HepG2 (cell line): ENCODE results near the gene ENO2. TPM values are rescaled to one million over a fixed set of nuclear protein-coding genes. Genes with fewer than 3 reads are reported as not detected.
A peak's percentile ranks its signal among the peaks of the same experiment; 100 is the strongest.

Experiments
- BATF2 ChIP-seq: sonication (generic); formaldehyde crosslinking; IDR thresholded peaks from 2 replicates; pipeline ENCODE4 v1.8.0; 2022; ENCODE audit warnings: mild to moderate bottlenecking, missing genetic modification reagents, moderate library complexity
- CSRNP2 ChIP-seq: sonication (generic); formaldehyde crosslinking; conservative IDR thresholded peaks from 2 replicates; pipeline ENCODE4 v1.8.0; 2022; ENCODE audit warnings: low read depth, missing genetic modification reagents
- DMAP1 ChIP-seq: IDR thresholded peaks from 2 replicates; pipeline ENCODE4 v1.6.1; 2016
- DNMT3B ChIP-seq: conservative IDR thresholded peaks from 2 replicates; pipeline ENCODE4 v1.6.1; 2016; ENCODE audit warnings: missing biosample characterization, control low read depth
- FOXJ3 ChIP-seq: sonication (generic); formaldehyde crosslinking; IDR thresholded peaks from 2 replicates; pipeline ENCODE4 v1.4.0; 2020; ENCODE audit warnings: missing genetic modification reagents, mild to moderate bottlenecking, borderline replicate concordance
- FOXK2 ChIP-seq: fragments of 450-650 bp; IDR thresholded peaks from 2 replicates; pipeline ENCODE4 v1.6.1; 2016
- HOMEZ ChIP-seq: IDR thresholded peaks from 2 replicates; pipeline ENCODE4 v1.6.1; 2016; ENCODE audit warnings: low read depth
- KAT8 ChIP-seq: IDR thresholded peaks from 2 replicates; pipeline ENCODE4 v1.6.1; 2016; ENCODE audit warnings: missing genetic modification reagents, missing compliant biosample characterization
- KDM3A ChIP-seq: IDR thresholded peaks from 2 replicates; pipeline ENCODE4 v1.6.1; 2018; ENCODE audit warnings: low read depth, missing compliant biosample characterization
- KMT2A ChIP-seq: sonication (generic); formaldehyde crosslinking; IDR thresholded peaks from 2 replicates; pipeline ENCODE4 v1.4.0; 2020; ENCODE audit warnings: missing genetic modification reagents
- KMT2B ChIP-seq: IDR thresholded peaks from 2 replicates; pipeline ENCODE4 v1.6.1; 2016; ENCODE audit warnings: missing genetic modification reagents, missing compliant biosample characterization
- LRRFIP1 ChIP-seq: sonication (generic); formaldehyde crosslinking; conservative IDR thresholded peaks from 2 replicates; pipeline ENCODE4 v1.4.0; 2020; ENCODE audit warnings: missing genetic modification reagents
- MXD1 ChIP-seq: sonication (generic); formaldehyde crosslinking; IDR thresholded peaks from 2 replicates; pipeline ENCODE4 v1.4.0; 2020; ENCODE audit warnings: mild to moderate bottlenecking, missing genetic modification reagents
- NFYB ChIP-seq: sonication (generic); formaldehyde crosslinking; IDR thresholded peaks from 2 replicates; pipeline ENCODE4 v1.4.0; 2020; ENCODE audit warnings: missing genetic modification reagents
- PHF8 ChIP-seq: sonication (generic); formaldehyde crosslinking; IDR thresholded peaks from 2 replicates; pipeline ENCODE4 v1.5.0; 2020; ENCODE audit warnings: missing genetic modification reagents
- POGK ChIP-seq: sonication (generic); formaldehyde crosslinking; conservative IDR thresholded peaks from 2 replicates; pipeline ENCODE4 v1.8.0; 2022; ENCODE audit warnings: mild to moderate bottlenecking, moderate library complexity, missing genetic modification reagents
- ZNF343 ChIP-seq: sonication (generic); formaldehyde crosslinking; IDR thresholded peaks from 2 replicates; pipeline ENCODE4 v1.4.0; 2020; ENCODE audit warnings: mild to moderate bottlenecking, missing genetic modification reagents
- ZNF460 ChIP-seq: sonication (generic); formaldehyde crosslinking; IDR thresholded peaks from 2 replicates; pipeline ENCODE4 v1.5.1; 2020; ENCODE audit warnings: missing genetic modification reagents, mild to moderate bottlenecking, borderline replicate concordance
- ZNF619 ChIP-seq: sonication (generic); formaldehyde crosslinking; IDR thresholded peaks from 2 replicates; pipeline ENCODE4 v1.4.0; 2020; ENCODE audit warnings: mild to moderate bottlenecking, missing genetic modification reagents
- ZNF737 ChIP-seq: sonication (generic); formaldehyde crosslinking; IDR thresholded peaks from 2 replicates; pipeline ENCODE4 v1.5.0; 2020; ENCODE audit warnings: missing genetic modification reagents, mild to moderate bottlenecking, borderline replicate concordance
- polyA plus RNA-seq, 8 experiments: library from polyadenylated mRNA; depleted of rRNA in 3 of 8; stranded (reverse) in 7 of 8; unstranded in 1 of 8; fragments of >200 nt; fragmentation: Illumina TruSeq in 4 of 8; extraction: Trizol in 4 of 8; gene quantifications; 2 replicates each; pipeline versions ENCODE4 v1.2.1 to v1.2.3, GENCODE V29; 2011 to 2016; ENCODE audit warnings: low read depth in 4 of 8, missing spikeins in 1 of 8, mixed read lengths in 1 of 8; ENCODE audit not compliant: insufficient read depth in 1 of 8
- total RNA-seq, 5 experiments: library from RNA; depleted of rRNA; stranded (reverse); fragments of >200 nt; fragmentation: Illumina TruSeq; extraction: Trizol; gene quantifications; 2 replicates each; pipeline ENCODE4 v1.2.3, GENCODE V29; 2016; ENCODE audit warnings: low read depth in 1 of 5

The ENO2 gene
- total and polyA plus RNA-seq, 2 of the 13 experiments (the other 11 are each of a cell fraction or from before 2014, with no cell fraction given): 19.3 to 136 TPM

- no peak for TF ChIP-seq CSRNP2
- peak; percentile 11; the same call in 1 of the 2 replicates for TF ChIP-seq HOMEZ (CRISPR knock-in tag)
- TF ChIP-seq PHF8 (CRISPR knock-in tag): peak; percentile 53
- TF ChIP-seq ZNF619: peak; percentile 88; the same call in 1 of the 2 replicates
- 0 out of 2 replicates have a peak, but pooled peaks have one; percentile 37 for TF ChIP-seq ZNF737
- 0 out of 2 replicates have a peak, but pooled peaks have one; percentile 18 for TF ChIP-seq KDM3A (CRISPR knock-in tag)
- no peak for TF ChIP-seq DNMT3B
- TF ChIP-seq LRRFIP1 (CRISPR knock-in tag): no peak
- TF ChIP-seq KMT2A: peak; percentile 59; the same call in 1 of the 2 replicates
- peak; percentile 30; the same call in 1 of the 2 replicates for TF ChIP-seq NFYB (CRISPR knock-in tag)
- TF ChIP-seq BATF2: 0 out of 2 replicates have a peak, but pooled peaks have one; percentile 57
- TF ChIP-seq KMT2B (CRISPR knock-in tag): no peak; the same call in 1 of the 2 replicates
- 0 out of 2 replicates have a peak, but pooled peaks have one; percentile 16 for TF ChIP-seq POGK (CRISPR knock-in tag)
- TF ChIP-seq ZNF343 (CRISPR knock-in tag): 0 out of 2 replicates have a peak, but pooled peaks have one; percentile 69
- TF ChIP-seq ZNF460 (CRISPR knock-in tag): peak; percentile 48; the same call in 1 of the 2 replicates
- TF ChIP-seq FOXK2: peak; percentile 20; the same call in 1 of the 2 replicates
- peak; percentile 47; the same call in 1 of the 2 replicates for TF ChIP-seq FOXJ3 (CRISPR knock-in tag)
- TF ChIP-seq KAT8: 0 out of 2 replicates have a peak, but pooled peaks have one; percentile 44
- TF ChIP-seq DMAP1: peak; percentile 64
- peak; percentile 31; the same call in 1 of the 2 replicates for TF ChIP-seq MXD1
Observed at GRCh38 chr12:6872073-6873048, 42.0 kb upstream of the ENO2 start (continued).
